B cell (primary cell): ENCODE data around the gene JMJD8. TPM values are rescaled to one million over a fixed set of nuclear protein-coding genes. Genes with fewer than 3 reads are reported as not detected.

Experiments used
- ATAC-seq: fragments of 200-7000 bp; cut with Tn5 transposase; one replicate; pipeline ENCODE4 v1.10.0; 2021; ENCODE audit warnings: low read depth, mild to moderate bottlenecking, moderate number of reproducible peaks, moderate library complexity
- CTCF ChIA-PET: fragments of 350-600 bp; sonication (Branson Sonifier 250); formaldehyde crosslinking; loops from one replicate; lab custom pipeline; 2021; ENCODE audit warnings: antibody characterized with exemption, inconsistent platforms; lab: Charles Lee
- POLR2A ChIA-PET: fragments of 350-600 bp; sonication (Branson Sonifier 250); formaldehyde crosslinking; loops from one replicate; lab custom pipeline; 2021; ENCODE audit warnings: antibody characterized with exemption; lab: Charles Lee
- DNase-seq: peaks from one replicate; pipeline ENCODE4 v3.0.0; 2013
- H2AFZ ChIP-seq: 2 replicates; pipeline ENCODE4 v1.6.1; 2012; ENCODE audit warnings: mild to moderate bottlenecking, low read depth, low read length; ENCODE audit not compliant: insufficient read depth, poor library complexity, severe bottlenecking
- H3K27ac ChIP-seq, 2 donors: 1 replicate in 1 of 2; 2 replicates in 1 of 2; pipeline ENCODE4 v1.5.1; 2012 to 2013; ENCODE audit warnings: low read length in 2 of 2, mild to moderate bottlenecking in 2 of 2, moderate library complexity in 1 of 2
- H3K27me3 ChIP-seq, 4 experiments: fragments of 200-600 bp in 1 of 4; sonication (generic) in 1 of 4; replicated peaks in 1 of 4; 1 replicate in 2 of 4; 2 replicates in 2 of 4; pipeline versions ENCODE4 v1.6.1 to v1.7.0; 2013 to 2016; ENCODE audit warnings: low read length in 3 of 4, mild to moderate bottlenecking in 2 of 4, mixed read lengths in 1 of 4, moderate library complexity in 1 of 4; ENCODE audit not compliant: insufficient read depth in 4 of 4, control insufficient read depth in 3 of 4; ENCODE audit errors: control extremely low read depth in 1 of 4
- H3K36me3 ChIP-seq, 2 experiments: replicated peaks in 1 of 2; 1 replicate in 1 of 2; 2 replicates in 1 of 2; pipeline versions ENCODE4 v1.6.1 to v1.7.1; 2013; ENCODE audit warnings: low read length in 1 of 2; ENCODE audit not compliant: insufficient read depth in 2 of 2, control insufficient read depth in 1 of 2; ENCODE audit errors: control extremely low read depth in 1 of 2, extremely low read depth in 1 of 2
- H3K4me1 ChIP-seq, 2 donors: fragments of 200-600 bp in 1 of 2; sonication (generic) in 1 of 2; 1 replicate in 1 of 2; 2 replicates in 1 of 2; pipeline versions ENCODE4 v1.5.1 to v1.6.1; 2013 to 2017; ENCODE audit warnings: low read length in 2 of 2; ENCODE audit not compliant: control insufficient read depth in 2 of 2, insufficient read depth in 2 of 2
- H3K4me2 ChIP-seq: replicated peaks from 2 replicates; pipeline ENCODE3; 2012; ENCODE audit warnings: mild to moderate bottlenecking, low read depth, low read length; ENCODE audit not compliant: poor library complexity, severe bottlenecking
- H3K4me3 ChIP-seq, 5 experiments: fragments of 200-600 bp in 1 of 5; sonication (generic) in 1 of 5; 1 replicate in 3 of 5; 2 replicates in 2 of 5; pipeline versions ENCODE4 v1.5.1 to v1.7.0; 2011 to 2016; ENCODE audit warnings: low read length in 4 of 5, mild to moderate bottlenecking in 4 of 5, low read depth in 2 of 5, control low read depth in 1 of 5, moderate library complexity in 1 of 5; ENCODE audit not compliant: insufficient read depth in 1 of 5; ENCODE audit errors: control extremely low read depth in 1 of 5, extremely low read depth in 1 of 5
- H3K79me2 ChIP-seq: fragments of 200-600 bp; sonication (generic); one replicate; pipeline ENCODE4 v1.6.0; 2016; ENCODE audit warnings: low read length; ENCODE audit not compliant: control insufficient read depth, insufficient read depth
- H3K9ac ChIP-seq: fragments of 200-600 bp; sonication (generic); 2 replicates; pipeline ENCODE4 v1.6.1; 2017; ENCODE audit warnings: mild to moderate bottlenecking, low read length, moderate library complexity
- H3K9me3 ChIP-seq, 3 donors: one replicate each; pipeline versions ENCODE4 v1.6.1 to v1.7.1; 2013; ENCODE audit warnings: low read length in 2 of 3; ENCODE audit not compliant: control insufficient read depth in 2 of 3, insufficient read depth in 1 of 3; ENCODE audit errors: control extremely low read depth in 1 of 3
- H4K20me1 ChIP-seq: 2 replicates; pipeline ENCODE4 v1.6.0; 2012; ENCODE audit warnings: mild to moderate bottlenecking, low read length; ENCODE audit not compliant: insufficient read depth, control insufficient read depth, poor library complexity, severe bottlenecking
- H3K27ac Mint-ChIP-seq: one replicate; pipeline ENCODE4 v1.8.0; 2021; ENCODE audit warnings: mixed read lengths
- H3K27me3 Mint-ChIP-seq: one replicate; pipeline ENCODE4 v1.8.0; 2021; ENCODE audit warnings: mixed read lengths
- H3K4me1 Mint-ChIP-seq: one replicate; pipeline ENCODE4 v1.8.0; 2021; ENCODE audit warnings: mixed read lengths
- H3K4me3 Mint-ChIP-seq: one replicate; pipeline ENCODE4 v1.8.0; 2021; ENCODE audit warnings: mixed read lengths
- H3K9me3 Mint-ChIP-seq: one replicate; pipeline ENCODE4 v1.8.0; 2022; ENCODE audit warnings: mixed read lengths; ENCODE audit not compliant: insufficient read depth
- CTCF ChIP-seq: fragments of 200-600 bp; IDR thresholded peaks from one replicate; pipeline ENCODE4 v1.8.0; 2022; ENCODE audit warnings: antibody characterized with exemption, mild to moderate bottlenecking
- EZH2 ChIP-seq: IDR thresholded peaks from 2 replicates; pipeline ENCODE4 v1.6.1; 2012; ENCODE audit warnings: borderline replicate concordance, low read depth, mild to moderate bottlenecking, moderate library complexity, low read length; ENCODE audit not compliant: insufficient read depth, poor library complexity, severe bottlenecking
- WGBS: methylation state at CpG from one replicate; pipeline ENCODE4 v1.1.5; 2013; ENCODE audit warnings: missing lambda C conversion rate; ENCODE audit not compliant: insufficient coverage; 5-methylcytosine and 5-hydroxymethylcytosine counted together
- intact Hi-C: fragments of 100-400 bp; cut with micrococcal nuclease; formaldehyde crosslinking; loops from one replicate; pipeline ENCODE4 v1.10.0; 2022
- polyA plus RNA-seq: library from polyadenylated mRNA; depleted of rRNA; stranded (reverse); fragments of >200 nt; gene quantifications from 2 replicates; pipeline ENCODE4 v1.2.3, GENCODE V29; 2012
- total RNA-seq, 2 donors: library from RNA; stranded (reverse); fragments of 120-200 nt in 1 of 2; gene quantifications; 1 replicate in 1 of 2; 2 replicates in 1 of 2; pipeline versions ENCODE4 v1.2.3 to v1.2.4, GENCODE V29; 2013 to 2022

Gene JMJD8
- total and polyA plus RNA-seq, 2 donors (not counting 1 experiment from before 2014, with no cell fraction given) = 46.3 to 69.3 TPM

GRCh38 chr16:709566-710499 lies 25.7 kb upstream of the JMJD8 start:
- Mint-ChIP-seq H3K27ac (no peak overlapping the region), H3K27me3 (peaks cover 26% of the 10 kb centered on the region), H3K4me1 (peaks cover 4% of the 10 kb centered on the region), H3K9me3 (no peaks in the 10 kb centered on the region), H3K4me3 (no peak overlapping the region)
- TF ChIP-seq EZH2 (no peak), CTCF (no peak)
- WGBS = 40% methylated on average over 30 of the region's 30 CpGs
- POLR2A ChIA-PET = no interaction called here
- Histone ChIP-seq H3K4me2 (no peak overlapping the region), H3K9me3 (peaks cover 0 to 17% (median 0%) of the 10 kb centered on the region in 3 donors), H4K20me1 (no peaks in the 10 kb centered on the region), H3K27ac (no peak overlapping the region), H3K4me1 (peaks cover 13 to 16% of the 10 kb centered on the region in 2 donors), H3K4me3 (no peak overlapping the region), H3K79me2 (no peaks in the 10 kb centered on the region), H3K27me3 (peaks cover 0 to 72% (median 34%) of the 10 kb centered on the region in 4 experiments), H2AFZ (no peak overlapping the region), H3K36me3 (no peaks in the 10 kb centered on the region), H3K9ac (no peak overlapping the region)
- CTCF ChIA-PET = interaction anchor here (0.7 to 7.6 kb wide), 6 partner anchors 11 to 350 kb away, joined by 3 to 94 read pairs (median 3); partner anchors contain the start of genes ANTKMT, CHTF18 and RPUSD1
- no peak for ATAC-seq
- DNase-seq = no peak
- intact Hi-C loops = loop anchor here (2.0 kb wide), 1 partner anchor 393 kb away; no protein-coding TSS in a partner anchor

- Histone ChIP-seq H3K27me3 (peaks cover 0 to 73% (median 35%) of the 10 kb centered on the region in 4 experiments), H3K79me2 (no peaks in the 10 kb centered on the region), H3K36me3 (no peaks in the 10 kb centered on the region), H3K9ac (no peak overlapping the region), H2AFZ (no peak overlapping the region), H3K27ac (no peak overlapping the region), H4K20me1 (no peaks in the 10 kb centered on the region), H3K4me3 (no peak overlapping the region), H3K4me2 (no peak overlapping the region), H3K9me3 (peaks cover 0 to 17% (median 0%) of the 10 kb centered on the region in 3 donors), H3K4me1 (peaks cover 10 to 12% of the 10 kb centered on the region in 2 donors)
- WGBS = 80% methylated on average over 3 of the region's 4 CpGs
- H3K27ac Mint-ChIP-seq = no peak overlapping the region
- H3K27me3 Mint-ChIP-seq = peaks cover 26% of the 10 kb centered on the region
- TF ChIP-seq EZH2 (no peak), CTCF (no peak)
- ChIA-PET POLR2A (no interaction called here), CTCF (interaction anchor here (7.6 kb wide), 1 partner anchor 76 kb away, joined by 94 read pairs; the partner anchor contains the start of genes CHTF18 and RPUSD1)
- no peaks in the 10 kb centered on the region for H3K9me3 Mint-ChIP-seq
- peaks cover 4% of the 10 kb centered on the region for H3K4me1 Mint-ChIP-seq
- DNase-seq = no peak
- no peak for ATAC-seq
- H3K4me3 Mint-ChIP-seq = no peak overlapping the region
- intact Hi-C loops = no loop called here
Observed at GRCh38 chr16:708959-709358, 24.8 kb upstream of the JMJD8 start.
